Vagina (tissue), 2 donors: Measurements from ENCODE around the gene RALGAPB.

ENCODE experiments used
- CTCF ChIP-seq, 3 experiments: fragments of 450-650 bp in 2 of 3; fragments of 200-600 bp in 1 of 3; sonication (generic) in 1 of 3; IDR thresholded peaks; one replicate each; pipeline ENCODE4 v1.5.1; 2017 to 2019; ENCODE audit warnings: antibody characterized with exemption in 3 of 3, mild to moderate bottlenecking in 2 of 3, moderate library complexity in 2 of 3
- POLR2AphosphoS5 ChIP-seq, 2 donors: sonication (generic); formaldehyde crosslinking; IDR thresholded peaks; one replicate each; pipeline ENCODE4 v1.9.0; 2017; ENCODE audit warnings: antibody characterized with exemption in 2 of 2, mild to moderate bottlenecking in 2 of 2, low read depth in 1 of 2; ENCODE audit not compliant: insufficient read depth in 1 of 2

- no peak for TF ChIP-seq CTCF (IDR thresholded peaks at IDR 0.05)
- TF ChIP-seq POLR2AphosphoS5 (IDR thresholded peaks at IDR 0.05; ENCODE audit: insufficient read depth in 1 of 2, low read depth in 1 of 2), result no peak
These were observed 86.1 kb downstream of the RALGAPB start for GRCh38 chr20:38558596-38559360.
